ENCODE data around the gene MDK.

DNA sequence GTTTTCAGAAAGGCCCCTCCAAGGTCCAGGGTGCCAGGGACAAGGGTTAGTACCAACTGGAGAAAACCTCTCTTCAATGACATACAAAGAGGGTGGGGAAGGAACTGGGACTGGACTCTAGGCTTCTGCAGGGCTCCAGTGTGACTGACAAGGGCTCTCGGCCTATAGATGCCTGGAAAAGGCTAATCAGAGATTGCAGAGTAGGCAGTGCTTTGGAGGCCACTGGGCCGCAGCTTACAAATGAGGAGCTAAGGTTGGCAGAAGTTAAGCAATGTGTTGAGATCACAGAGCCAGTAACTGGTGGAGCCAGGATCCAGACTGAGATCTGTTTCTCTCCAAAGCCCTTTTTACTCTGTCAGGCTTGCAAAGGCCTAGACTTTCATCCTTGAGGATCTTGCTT is 41.7 kb upstream of the MDK start:
- TF ChIP-seq, protein P1, sequence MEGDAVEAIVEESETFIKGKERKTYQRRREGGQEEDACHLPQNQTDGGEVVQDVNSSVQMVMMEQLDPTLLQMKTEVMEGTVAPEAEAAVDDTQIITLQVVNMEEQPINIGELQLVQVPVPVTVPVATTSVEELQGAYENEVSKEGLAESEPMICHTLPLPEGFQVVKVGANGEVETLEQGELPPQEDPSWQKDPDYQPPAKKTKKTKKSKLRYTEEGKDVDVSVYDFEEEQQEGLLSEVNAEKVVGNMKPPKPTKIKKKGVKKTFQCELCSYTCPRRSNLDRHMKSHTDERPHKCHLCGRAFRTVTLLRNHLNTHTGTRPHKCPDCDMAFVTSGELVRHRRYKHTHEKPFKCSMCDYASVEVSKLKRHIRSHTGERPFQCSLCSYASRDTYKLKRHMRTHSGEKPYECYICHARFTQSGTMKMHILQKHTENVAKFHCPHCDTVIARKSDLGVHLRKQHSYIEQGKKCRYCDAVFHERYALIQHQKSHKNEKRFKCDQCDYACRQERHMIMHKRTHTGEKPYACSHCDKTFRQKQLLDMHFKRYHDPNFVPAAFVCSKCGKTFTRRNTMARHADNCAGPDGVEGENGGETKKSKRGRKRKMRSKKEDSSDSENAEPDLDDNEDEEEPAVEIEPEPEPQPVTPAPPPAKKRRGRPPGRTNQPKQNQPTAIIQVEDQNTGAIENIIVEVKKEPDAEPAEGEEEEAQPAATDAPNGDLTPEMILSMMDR (IDR thresholded peaks at IDR 0.05), result no peak
- no peak for TF ChIP-seq POLR2A (IDR thresholded peaks at IDR 0.05)
- TF ChIP-seq POLR2AphosphoS5 (IDR thresholded peaks at IDR 0.05), result no peak

Measured in transverse colon (tissue), 4 donors.